Fibroblast of skin of scalp (primary cell): ENCODE measurements around the gene KIAA0232.

Source experiments
- DNase-seq: peaks from one replicate; pipeline ENCODE4 v3.0.0-alpha.2; 2013

Gene KIAA0232

GRCh38 chr4:6847178-6847577 is 64.7 kb downstream of the KIAA0232 start:
- DNase-seq = no peak

GRCh38 chr4:6848717-6849305 is 66.3 kb downstream of the KIAA0232 start:
- no peak for DNase-seq

- no peak for DNase-seq
Observed at GRCh38 chr4:6849691-6850090, 67.2 kb downstream of the KIAA0232 start.

GRCh38 chr4:6851431-6851830 is 68.9 kb downstream of the KIAA0232 start:
- no peak for DNase-seq

- no peak for DNase-seq
Observed at GRCh38 chr4:6851962-6852361, 69.4 kb downstream of the KIAA0232 start.

- DNase-seq = no peak
Observed at GRCh38 chr4:6852582-6852981, 70.1 kb downstream of the KIAA0232 start.

- DNase-seq = no peak
Observed at GRCh38 chr4:6854098-6854744, 71.7 kb downstream of the KIAA0232 start.

- peak; percentile 79 for DNase-seq
Observed at GRCh38 chr4:6855692-6856297, 73.3 kb downstream of the KIAA0232 start.

- DNase-seq = no peak
Observed at GRCh38 chr4:6856391-6856790, 73.9 kb downstream of the KIAA0232 start.

- no peak for DNase-seq
Observed at GRCh38 chr4:6857009-6857882, 74.7 kb downstream of the KIAA0232 start.

GRCh38 chr4:6858997-6859396 is 76.5 kb downstream of the KIAA0232 start:
- DNase-seq = no peak

- no peak for DNase-seq
Observed at GRCh38 chr4:6859543-6859942, 77.0 kb downstream of the KIAA0232 start.

- no peak for DNase-seq
Observed at GRCh38 chr4:6868386-6868785, 85.9 kb downstream of the KIAA0232 start.

- no peak for DNase-seq
Observed at GRCh38 chr4:6869944-6870343, 87.4 kb downstream of the KIAA0232 start.

GRCh38 chr4:6873291-6873690 is 90.8 kb downstream of the KIAA0232 start:
- DNase-seq = no peak

GRCh38 chr4:6873792-6874461 is 91.4 kb downstream of the KIAA0232 start:
- DNase-seq = peak; percentile 55

GRCh38 chr4:6874981-6875380 is 92.5 kb downstream of the KIAA0232 start:
- no peak for DNase-seq

- DNase-seq = no peak
Observed at GRCh38 chr4:6875431-6875831, 92.9 kb downstream of the KIAA0232 start.

GRCh38 chr4:6876440-6876839 is 93.9 kb downstream of the KIAA0232 start:
- peak; percentile 18 for DNase-seq

- DNase-seq = no peak
Observed at GRCh38 chr4:6877067-6877466, 94.5 kb downstream of the KIAA0232 start.

GRCh38 chr4:6878451-6879059 is 96.0 kb downstream of the KIAA0232 start:
- no peak for DNase-seq

- no peak for DNase-seq
Observed at GRCh38 chr4:6880691-6881090, 98.2 kb downstream of the KIAA0232 start.
